K562 (cell line): ENCODE data around the gene GHRH. TPM values are rescaled to one million over a fixed set of nuclear protein-coding genes. Genes with fewer than 3 reads are reported as not detected.

Source experiments
- ATAC-seq: fragments of 200-7000 bp; cut with Tn5 transposase; 3 replicates; pipeline ENCODE4 v1.9.1; 2020; ENCODE audit warnings: moderate library complexity
- BruUV-seq: library from RNA; stranded (reverse); fragments of 400-500 nt; replicated peaks from 2 replicates; lab custom pipeline; 2021; lab: Mats Ljungman, UMichigan
- CTCF ChIA-PET: fragments of 300-600 bp; formaldehyde crosslinking; extraction: SDS; loops from one replicate; lab custom pipeline; 2021; ENCODE audit warnings: low intra/inter-chr PET ratio; lab: Yijun Ruan, JAX
- POLR2A ChIA-PET: fragments of 300-600, 350-650 bp; sonication (Branson Sonifier 250); formaldehyde crosslinking; extraction: SDS; loops from one replicate; lab custom pipeline; 2021; ENCODE audit warnings: antibody characterized with exemption, inconsistent platforms; lab: Yijun Ruan, JAX
- DNase-seq, 4 experiments: peaks; one replicate each; pipeline versions ENCODE4 v3.0.0 to v3.0.0-alpha.2; 2011 to 2018; ENCODE audit warnings: low spot score in 3 of 4, mixed read lengths in 3 of 4; ENCODE audit errors: extremely low read depth in 1 of 4
- FAIRE-seq: peaks from 2 replicates; lab custom pipeline; 2011; peaks lifted over from hg19 to GRCh38; lab: Jason Lieb, UNC
- H2AFZ ChIP-seq: 2 replicates; pipeline ENCODE4 v1.6.0; 2011; ENCODE audit warnings: low read depth, low read length, control low read depth, inconsistent platforms
- H3K27ac ChIP-seq: fragments of 200-600 bp; 3 replicates; pipeline ENCODE4 v1.8.0; 2011; ENCODE audit warnings: low read depth, mild to moderate bottlenecking, control low read depth, inconsistent platforms, low read length, moderate library complexity, mixed read lengths; ENCODE audit errors: extremely low read depth
- H3K27me3 ChIP-seq, 2 experiments: fragments of 300-600 bp in 1 of 2; 2 replicates in 1 of 2; 3 replicates in 1 of 2; pipeline versions ENCODE4 v1.6.0 to v1.8.0; 2011; ENCODE audit warnings: inconsistent platforms in 2 of 2, low read length in 2 of 2, mild to moderate bottlenecking in 1 of 2, mixed read lengths in 1 of 2, moderate library complexity in 1 of 2; ENCODE audit not compliant: control insufficient read depth in 2 of 2, insufficient read depth in 2 of 2
- H3K36me3 ChIP-seq: fragments of 300-600 bp; 3 replicates; pipeline ENCODE4 v1.8.0; 2011; ENCODE audit warnings: mild to moderate bottlenecking, low read length, inconsistent platforms; ENCODE audit not compliant: control insufficient read depth, insufficient read depth
- H3K4me1 ChIP-seq, 2 experiments: fragments of 200-600 bp in 1 of 2; replicated peaks in 1 of 2; 2 replicates in 1 of 2; 3 replicates in 1 of 2; pipeline versions ENCODE4 v1.5.1 to v1.8.0; 2011; ENCODE audit warnings: inconsistent platforms in 2 of 2, low read length in 2 of 2, mild to moderate bottlenecking in 1 of 2, mixed read lengths in 1 of 2, moderate library complexity in 1 of 2; ENCODE audit not compliant: control insufficient read depth in 2 of 2, insufficient read depth in 2 of 2
- H3K4me2 ChIP-seq: 2 replicates; pipeline ENCODE4 v1.6.1; 2011; ENCODE audit warnings: low read length, control low read depth, inconsistent platforms, mixed read lengths; ENCODE audit not compliant: insufficient read depth
- H3K4me3 ChIP-seq: fragments of 200-600 bp; sonication (generic), shearing (Covaris generic); 2 replicates; pipeline ENCODE4 v1.5.1; 2016; ENCODE audit warnings: control low read depth, inconsistent platforms
- H3K79me2 ChIP-seq: fragments of 200-600 bp; 3 replicates; pipeline ENCODE4 v1.8.0; 2011; ENCODE audit warnings: low read length, inconsistent platforms; ENCODE audit not compliant: control insufficient read depth, insufficient read depth
- H3K9ac ChIP-seq, 2 experiments: 2 replicates each; pipeline versions ENCODE4 v1.6.0 to v1.6.1; 2011; ENCODE audit warnings: low read depth in 2 of 2, low read length in 2 of 2, control low read depth in 1 of 2, inconsistent platforms in 1 of 2, mild to moderate bottlenecking in 1 of 2, mixed read lengths in 1 of 2; ENCODE audit not compliant: insufficient read depth in 1 of 2
- H3K9me1 ChIP-seq: one replicate; pipeline ENCODE4 v1.6.0; 2011; ENCODE audit warnings: inconsistent platforms, mild to moderate bottlenecking, low read length, moderate library complexity; ENCODE audit not compliant: control insufficient read depth, insufficient read depth
- H3K9me3 ChIP-seq: replicated peaks from 2 replicates; pipeline ENCODE4 v1.5.1; 2011; ENCODE audit warnings: low read depth, low read length, inconsistent platforms; ENCODE audit not compliant: control insufficient read depth, insufficient read depth
- H4K20me1 ChIP-seq: replicated peaks from 2 replicates; pipeline ENCODE4 v1.6.1; 2011; ENCODE audit warnings: low read length, inconsistent platforms, mixed read lengths; ENCODE audit not compliant: control insufficient read depth, insufficient read depth
- DEAF1 ChIP-seq: fragments of 450-650 bp; formaldehyde crosslinking; IDR thresholded peaks from 2 replicates; pipeline ENCODE4 v1.4.0; 2020; ENCODE audit warnings: mild to moderate bottlenecking, moderate library complexity
- HDGF ChIP-seq: fragments of 450-650 bp; IDR thresholded peaks from 2 replicates; pipeline ENCODE4 v1.6.1; 2016
- NFIX ChIP-seq: fragments of 250-450 bp; sonication (Bioruptor Pico); IDR thresholded peaks from 2 replicates; pipeline ENCODE4 v1.4.0; 2020; ENCODE audit warnings: low read depth, mild to moderate bottlenecking, moderate library complexity
- RBM15 ChIP-seq: fragments of 200-400 bp; formaldehyde crosslinking; IDR thresholded peaks from 2 replicates; pipeline ENCODE4 v1.6.1; 2018; ENCODE audit warnings: mild to moderate bottlenecking, low read length, moderate library complexity; ENCODE audit not compliant: insufficient read depth
- SNIP1 ChIP-seq: fragments of 450-650 bp; IDR thresholded peaks from 2 replicates; pipeline ENCODE4 v1.7.1; 2017; ENCODE audit warnings: low read depth, mild to moderate bottlenecking
- ZNF316 ChIP-seq: fragments of 450-650 bp; IDR thresholded peaks from 2 replicates; pipeline ENCODE4 v1.6.1; 2016
- ZNF395 ChIP-seq: fragments of 200-800 bp; sonication (Bioruptor generic); IDR thresholded peaks from 2 replicates; pipeline ENCODE4 v1.6.1; 2017; ENCODE audit warnings: missing genetic modification characterization, missing compliant biosample characterization
- ZNF444 ChIP-seq: fragments of 250-450 bp; sonication (Bioruptor Pico); IDR thresholded peaks from 2 replicates; pipeline ENCODE4 v1.4.0; 2020; ENCODE audit warnings: mild to moderate bottlenecking, moderate library complexity
- WGBS: fragments of 100-300 bp; shearing (Covaris generic); methylation state at CpG from one replicate; pipeline ENCODE4 v1.1.6; 2016; ENCODE audit warnings: low coverage, mixed read lengths; ENCODE audit not compliant: insufficient coverage; ENCODE audit errors: missing lambda C conversion rate; 5-methylcytosine and 5-hydroxymethylcytosine counted together
- in situ Hi-C: fragments of 300-500 bp; cut with MboI; formaldehyde crosslinking; loops from 4 replicates; pipeline ENCODE4 v1.15.0; 2018; ENCODE audit warnings: inconsistent platforms, mixed read lengths
- intact Hi-C: fragments of 100-400 bp; cut with micrococcal nuclease; formaldehyde crosslinking; loops from 2 replicates; pipeline ENCODE4 v1.14.2; 2022
- polyA plus RNA-seq, 8 experiments: library from polyadenylated mRNA; depleted of rRNA in 4 of 8; stranded (reverse) in 5 of 8; unstranded in 3 of 8; fragments of >200 nt; fragmentation: Nextera tagmentation in 2 of 8; fragmentation: Illumina TruSeq in 1 of 8; extraction: Ambion mirVana in 2 of 8; extraction: Trizol in 1 of 8; gene quantifications; 2 replicates each; pipeline versions ENCODE4 v1.2.1 to v1.2.3, GENCODE V29; 2011 to 2014; ENCODE audit warnings: inconsistent platforms in 1 of 8, missing spikeins in 1 of 8
- total RNA-seq, 7 experiments: library from RNA; depleted of rRNA in 6 of 7; stranded (reverse); fragments of >200 nt in 6 of 7; fragmentation: Illumina TruSeq in 2 of 7; extraction: Trizol in 2 of 7; gene quantifications; 2 replicates each; pipeline versions ENCODE4 v1.2.1 to v1.2.3, GENCODE V29; 2011 to 2021; ENCODE audit warnings: low replicate concordance in 1 of 7

Gene GHRH
- total and polyA plus RNA-seq, 9 of the 15 experiments (the other 6 are each of a cell fraction or from before 2014, with no cell fraction given) = not detected

GRCh38 chr20:37310951-37311350, 49.3 kb upstream of the GHRH start (continued):
- no peak for TF ChIP-seq NFIX (CRISPR knock-in tag)
- TF ChIP-seq SNIP1 = no peak
- no peak for TF ChIP-seq HDGF
- TF ChIP-seq ZNF444 = no peak

GRCh38 chr20:37309936-37310590, 48.4 kb upstream of the GHRH start:
- Histone ChIP-seq H3K4me2 (no peak overlapping the region), H3K79me2 (no peaks in the 10 kb centered on the region; the same call in 2 of the 3 replicates), H4K20me1 (peaks cover 3% of the 10 kb centered on the region; the same call in 1 of the 2 replicates), H3K36me3 (peaks cover 59% of the 10 kb centered on the region; the same call in 2 of the 3 replicates), H3K9me3 (no peaks in the 10 kb centered on the region), H3K27me3 (no peaks in the 10 kb centered on the region), H2AFZ (no peak overlapping the region), H3K4me1 (peaks cover 22 to 26% of the 10 kb centered on the region in 2 experiments), H3K27ac (no peak overlapping the region), H3K9ac (no peak overlapping the region; a peak in 1 of 4 replicates), H3K9me1 (no peaks in the 10 kb centered on the region), H3K4me3 (no peak overlapping the region)
- ATAC-seq (no peak), DNase-seq (no peak), FAIRE-seq (no peak)
- in situ Hi-C loops (no loop called here), intact Hi-C loops (no loop called here)
- POLR2A ChIA-PET = interaction anchor here (0.6 kb wide), 1 partner anchor 17 kb away, joined by 4 read pairs; no protein-coding TSS in a partner anchor
- 81% methylated on average over 11 of the region's 16 CpGs for WGBS
- no peak for TF ChIP-seq ZNF316
- TF ChIP-seq DEAF1 (CRISPR knock-in tag) = no peak
- no peak for TF ChIP-seq RBM15
- TF ChIP-seq ZNF395 (CRISPR knock-in tag) = no peak
- CTCF ChIA-PET = no interaction called here
- BruUV-seq = no TSS peak
